GM23338 (cell line): ENCODE measurements around the gene FTO. TPM values are rescaled to one million over a fixed set of nuclear protein-coding genes. Genes with fewer than 3 reads are reported as not detected.

Source experiments
- ATAC-seq: fragments of 200-7000 bp; cut with Tn5 transposase; 3 replicates; pipeline ENCODE4 v1.9.1; 2020
- DNase-seq: peaks from one replicate; pipeline ENCODE4 v3.0.0-alpha.2; 2015; ENCODE audit warnings: low spot score
- H2AFZ ChIP-seq: fragments of 200-600 bp; sonication (generic); 2 replicates; pipeline ENCODE4 v1.8.0; 2016; ENCODE audit warnings: antibody characterized with exemption, mild to moderate bottlenecking, moderate library complexity
- H3F3A ChIP-seq: fragments of 200-600 bp; sonication (generic); replicated peaks from 2 replicates; pipeline ENCODE4 v1.8.0; 2017; ENCODE audit warnings: antibody characterized with exemption, mixed run types, low read depth
- H3K27ac ChIP-seq: fragments of 200-600 bp; sonication (generic); 2 replicates; pipeline ENCODE4 v1.6.1; 2016; ENCODE audit warnings: low read depth
- H3K27me3 ChIP-seq: fragments of 200-600 bp; sonication (generic); 2 replicates; pipeline ENCODE4 v1.8.0; 2016; ENCODE audit warnings: mild to moderate bottlenecking, mixed run types, moderate library complexity; ENCODE audit not compliant: insufficient read depth
- H3K36me3 ChIP-seq: fragments of 200-600 bp; sonication (generic); 2 replicates; pipeline ENCODE4 v1.8.0; 2016; ENCODE audit warnings: mild to moderate bottlenecking; ENCODE audit not compliant: insufficient read depth
- H3K4me1 ChIP-seq: fragments of 200-600 bp; sonication (generic); 2 replicates; pipeline ENCODE4 v1.8.0; 2016; ENCODE audit warnings: mild to moderate bottlenecking, moderate library complexity; ENCODE audit not compliant: insufficient read depth
- H3K4me2 ChIP-seq: fragments of 200-600 bp; sonication (generic); 2 replicates; pipeline ENCODE4 v1.7.1; 2017; ENCODE audit warnings: mixed run types
- H3K4me3 ChIP-seq: fragments of 200-600 bp; sonication (generic); 2 replicates; pipeline ENCODE4 v1.6.1; 2016; ENCODE audit warnings: mixed run types
- H3K79me2 ChIP-seq: fragments of 200-600 bp; sonication (generic); replicated peaks from 2 replicates; pipeline ENCODE4 v1.8.0; 2017; ENCODE audit warnings: mild to moderate bottlenecking; ENCODE audit not compliant: insufficient read depth
- H3K9me2 ChIP-seq: fragments of 200-600 bp; sonication (generic); 2 replicates; pipeline ENCODE4 v1.8.0; 2017; ENCODE audit not compliant: insufficient read depth
- H4K20me1 ChIP-seq: fragments of 200-600 bp; sonication (generic); replicated peaks from 2 replicates; pipeline ENCODE4 v1.8.0; 2017; ENCODE audit warnings: mild to moderate bottlenecking; ENCODE audit not compliant: insufficient read depth
- H3K27ac Mint-ChIP-seq: 2 replicates; pipeline ENCODE4 v1.8.0; 2020; ENCODE audit warnings: inconsistent platforms, mild to moderate bottlenecking, moderate library complexity, mixed read lengths
- H3K27me3 Mint-ChIP-seq: 3 replicates; pipeline ENCODE4 v1.8.0; 2022; ENCODE audit warnings: low read depth, mild to moderate bottlenecking, moderate library complexity, mixed read lengths, inconsistent platforms; ENCODE audit not compliant: insufficient read depth, poor library complexity
- H3K36me3 Mint-ChIP-seq: 3 replicates; pipeline ENCODE4 v1.8.0; 2021; ENCODE audit warnings: low read depth, mild to moderate bottlenecking, inconsistent platforms, moderate library complexity, mixed read lengths
- H3K4me1 Mint-ChIP-seq: 3 replicates; pipeline ENCODE4 v1.8.0; 2020; ENCODE audit warnings: mild to moderate bottlenecking, inconsistent platforms, mixed read lengths
- H3K4me3 Mint-ChIP-seq: 3 replicates; pipeline ENCODE4 v1.8.0; 2021; ENCODE audit warnings: moderate library complexity, mild to moderate bottlenecking, inconsistent platforms, mixed read lengths
- H3K9me3 Mint-ChIP-seq: 3 replicates; pipeline ENCODE4 v1.8.0; 2020; ENCODE audit warnings: moderate library complexity, mild to moderate bottlenecking, inconsistent platforms, mixed read lengths
- EZH2phosphoT487 ChIP-seq: fragments of 200-600 bp; sonication (generic); IDR thresholded peaks from one replicate; pipeline ENCODE4 v1.8.1; 2018; ENCODE audit warnings: antibody characterized with exemption; ENCODE audit not compliant: unreplicated experiment
- JUNB ChIP-seq: IDR thresholded peaks from one replicate; pipeline ENCODE4 v1.6.1; 2016; ENCODE audit warnings: antibody characterized with exemption; ENCODE audit not compliant: unreplicated experiment
- NANOG ChIP-seq: IDR thresholded peaks from 2 replicates; pipeline ENCODE4 v1.6.1; 2016; ENCODE audit warnings: antibody characterized with exemption, borderline replicate concordance
- STAT1 ChIP-seq: IDR thresholded peaks from one replicate; pipeline ENCODE4 v1.6.1; 2016; ENCODE audit warnings: antibody characterized with exemption; ENCODE audit not compliant: unreplicated experiment
- ZNF331 ChIP-seq: fragments of 250-450 bp; sonication (Bioruptor Pico); IDR thresholded peaks from 2 replicates; pipeline ENCODE4 v1.5.0; 2020; ENCODE audit warnings: low read depth, mild to moderate bottlenecking, moderate library complexity
- ZNF462 ChIP-seq: fragments of 250-450 bp; sonication (Bioruptor Pico); IDR thresholded peaks from 2 replicates; pipeline ENCODE4 v1.5.0; 2020; ENCODE audit warnings: mild to moderate bottlenecking, moderate library complexity
- polyA plus RNA-seq: library from polyadenylated mRNA; unstranded; fragments of >200 nt; fragmentation: Nextera tagmentation; extraction: Ambion mirVana; gene quantifications from 2 replicates; pipeline ENCODE4 v1.2.1, GENCODE V29; 2016
- total RNA-seq: library from RNA; depleted of rRNA; stranded (reverse); fragments of >200 nt; shearing (Covaris generic); gene quantifications from 2 replicates; pipeline ENCODE4 v1.2.3, GENCODE V29; 2014

The FTO gene
- total and polyA plus RNA-seq, 2 experiments from 2014 or later = 17.7 to 69.6 TPM

- H3K27ac ChIP-seq = no peak overlapping the region
Observed at GRCh38 chr16:53686710-53687109, 17.2 kb upstream of the FTO start.

More at GRCh38 chr16:53686710-53687109, 17.2 kb upstream of the FTO start:
- Mint-ChIP-seq H3K27me3 (no peaks in the 10 kb centered on the region), H3K4me1 (peaks cover under 1% of the 10 kb centered on the region; the same call in 2 of the 3 replicates), H3K27ac (no peak overlapping the region), H3K9me3 (no peaks in the 10 kb centered on the region), H3K4me3 (no peak overlapping the region), H3K36me3 (peaks cover 22% of the 10 kb centered on the region)
- DNase-seq (no peak), ATAC-seq (no peak)
- H3K36me3 ChIP-seq = no peaks in the 10 kb centered on the region; the same call in 1 of the 2 replicates
- TF ChIP-seq ZNF462 = no peak
- TF ChIP-seq ZNF331 (CRISPR knock-in tag) = no peak
- TF ChIP-seq NANOG = no peak
- no peak for TF ChIP-seq EZH2phosphoT487
- TF ChIP-seq JUNB = no peak
- TF ChIP-seq STAT1 = no peak
- H2AFZ ChIP-seq = no peak overlapping the region
- H3K9me2 ChIP-seq = no peaks in the 10 kb centered on the region
- H3F3A ChIP-seq = no peaks in the 10 kb centered on the region
- H3K79me2 ChIP-seq = no peaks in the 10 kb centered on the region
- no peaks in the 10 kb centered on the region for H4K20me1 ChIP-seq
- H3K4me2 ChIP-seq = no peak overlapping the region
- no peak overlapping the region for H3K4me3 ChIP-seq
- H3K27me3 ChIP-seq = no peaks in the 10 kb centered on the region
- H3K4me1 ChIP-seq = no peaks in the 10 kb centered on the region
